GM18502 (cell line): ENCODE measurements around the gene ADAMTS17.

ENCODE experiments used
- ATAC-seq: cut with Tn5 transposase; IDR thresholded peaks from one replicate; pipeline ENCODE4 v1.9.1; 2021; ENCODE audit warnings: mild to moderate bottlenecking; ENCODE audit not compliant: unreplicated experiment, poor library complexity

Gene ADAMTS17

DNA sequence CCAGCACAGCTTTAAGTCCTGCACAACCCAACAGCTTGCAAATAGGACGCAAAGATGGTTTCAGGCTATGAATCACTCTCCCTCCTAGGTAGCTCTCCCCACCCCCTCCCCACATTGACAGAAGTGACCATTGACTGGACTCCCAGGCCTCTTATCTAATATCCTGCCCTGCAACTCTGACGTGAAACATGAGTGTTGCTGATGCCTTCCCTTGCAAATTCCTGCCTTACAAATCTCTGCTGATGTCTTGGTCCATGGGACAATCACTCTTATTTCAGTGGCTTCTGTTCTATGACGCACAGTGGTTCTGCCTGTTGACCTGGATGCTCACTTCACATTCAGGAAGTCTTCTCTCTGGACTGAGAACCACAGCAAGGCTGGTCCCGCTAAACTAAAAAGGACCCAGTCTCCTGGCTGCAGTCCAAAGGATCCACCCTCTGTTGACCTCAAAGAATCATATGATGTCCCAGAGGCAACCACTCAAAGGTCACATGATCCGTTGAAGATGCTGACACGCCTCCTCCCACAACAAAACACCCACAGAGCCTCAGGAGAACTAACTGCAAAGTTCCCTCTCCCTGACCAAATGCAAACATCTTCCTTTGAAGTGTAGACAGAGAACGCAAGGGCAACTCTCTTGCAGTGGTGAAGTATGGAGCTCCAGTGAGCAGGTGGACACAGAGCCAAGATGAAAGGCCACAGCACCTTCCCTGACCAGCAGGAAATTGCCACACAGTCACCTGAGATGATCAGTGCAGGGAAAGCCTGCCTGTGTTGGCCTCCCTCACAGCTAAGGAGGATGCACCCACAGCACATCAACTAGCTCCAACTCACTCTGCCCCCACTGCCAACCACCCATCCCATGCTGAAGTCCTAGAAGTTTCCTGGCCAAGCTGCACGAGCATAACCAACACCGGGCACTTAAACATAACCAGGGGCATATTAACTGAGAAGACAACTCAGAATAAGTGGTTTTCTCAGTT, 112.3 kb downstream of the ADAMTS17 start:
- no peak for ATAC-seq

DNA sequence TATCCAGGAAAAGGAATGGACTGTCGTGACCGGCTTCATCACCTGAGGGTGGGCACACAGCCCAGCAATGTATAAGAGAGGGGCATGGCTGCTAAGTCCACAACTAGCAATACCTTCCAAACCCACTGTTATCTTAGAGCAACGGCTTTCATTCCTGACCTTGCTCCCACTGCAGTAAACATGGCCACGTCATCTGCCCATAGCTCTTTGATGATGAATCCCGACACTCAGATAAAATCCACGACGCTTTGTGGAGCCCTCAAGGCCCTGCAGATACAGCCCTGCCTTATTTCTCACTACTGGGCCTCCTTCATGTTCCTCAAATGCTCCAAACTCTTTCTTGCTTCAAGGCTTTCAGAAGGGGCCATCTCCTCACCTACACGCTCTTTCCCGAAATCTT, 114.0 kb downstream of the ADAMTS17 start:
- no peak for ATAC-seq

DNA sequence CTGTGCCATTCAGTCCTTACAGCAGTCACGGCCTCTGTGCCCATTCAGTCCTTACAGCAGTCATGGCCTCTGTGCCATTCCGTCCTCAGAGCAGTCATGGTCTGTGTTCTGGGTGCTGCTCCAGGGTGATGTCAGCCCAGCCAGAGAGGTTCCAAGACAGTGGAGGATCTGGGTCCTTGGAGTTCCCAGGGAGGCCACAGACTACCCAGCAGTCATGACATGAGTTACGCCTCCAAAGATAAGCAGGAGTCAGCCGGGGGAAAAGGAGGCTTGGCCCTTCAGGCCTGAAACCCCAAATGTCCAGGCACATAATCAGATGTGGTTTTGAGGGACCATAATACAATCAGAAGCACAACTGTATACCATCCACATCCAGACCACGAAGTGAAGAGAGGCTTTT, 115.7 kb downstream of the ADAMTS17 start:
- ATAC-seq: no peak

DNA sequence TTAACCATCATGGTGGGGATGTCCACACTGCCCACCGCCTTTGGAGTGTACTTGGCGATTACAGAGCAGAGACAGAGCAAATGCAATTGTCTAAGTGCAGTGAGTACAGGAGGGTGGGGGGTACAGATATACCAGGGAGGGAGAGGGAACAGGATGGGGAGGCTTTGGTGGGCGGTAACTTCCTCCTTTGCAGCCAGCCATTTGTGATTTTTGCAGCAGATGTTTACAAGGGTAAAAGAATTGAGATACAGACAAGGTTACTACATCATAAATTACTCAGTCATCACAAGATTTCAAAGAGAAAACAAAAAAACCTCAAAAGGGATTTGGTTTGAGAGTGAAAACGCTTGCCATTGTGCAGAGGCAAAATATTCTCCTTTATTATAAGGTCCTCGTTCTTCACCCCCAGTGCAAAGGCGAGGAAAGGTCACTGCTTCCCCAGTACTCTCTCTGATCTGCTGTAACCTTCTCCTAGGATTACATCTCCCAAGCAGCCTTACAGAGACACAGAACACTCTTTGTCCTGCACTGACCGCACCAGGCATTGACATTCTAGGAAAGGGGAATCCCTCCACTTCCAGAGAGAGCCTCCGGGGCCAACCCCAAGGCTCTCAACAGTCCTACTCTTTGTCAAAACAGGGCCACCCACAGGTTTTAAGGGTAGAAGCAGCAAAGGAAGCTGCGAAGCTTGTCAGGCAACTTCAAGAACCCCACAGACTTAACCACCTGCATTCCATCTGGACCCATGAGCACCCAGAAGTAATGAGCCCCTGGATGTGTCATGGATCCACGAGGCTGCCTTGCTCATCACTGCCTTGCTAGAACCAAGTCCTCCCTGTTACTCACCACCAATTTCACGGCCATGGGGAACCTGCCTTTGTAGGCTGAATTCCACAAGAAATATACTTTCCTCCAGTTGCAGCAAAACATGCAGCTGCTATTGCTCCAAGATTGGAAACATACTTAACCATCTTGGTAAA, 117.3 kb downstream of the ADAMTS17 start:
- no peak for ATAC-seq

DNA sequence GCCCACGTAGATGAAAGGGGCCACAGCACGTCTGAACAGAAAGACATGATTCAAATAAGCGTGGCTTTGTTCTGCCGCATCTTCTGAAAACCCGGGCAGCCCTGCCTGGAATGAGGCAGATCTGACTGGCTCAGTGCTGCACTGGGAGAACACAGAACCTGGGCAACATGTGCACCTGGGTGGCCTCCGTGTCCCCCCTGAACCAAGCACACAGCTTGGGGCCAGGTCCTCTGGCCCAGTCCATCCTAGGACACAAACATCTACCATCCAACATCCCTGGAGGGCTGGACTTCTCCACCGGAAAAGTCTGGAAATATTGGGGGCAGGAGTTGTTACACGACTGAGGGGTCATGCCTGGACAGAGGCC, 119.4 kb downstream of the ADAMTS17 start:
- ATAC-seq: no peak

DNA sequence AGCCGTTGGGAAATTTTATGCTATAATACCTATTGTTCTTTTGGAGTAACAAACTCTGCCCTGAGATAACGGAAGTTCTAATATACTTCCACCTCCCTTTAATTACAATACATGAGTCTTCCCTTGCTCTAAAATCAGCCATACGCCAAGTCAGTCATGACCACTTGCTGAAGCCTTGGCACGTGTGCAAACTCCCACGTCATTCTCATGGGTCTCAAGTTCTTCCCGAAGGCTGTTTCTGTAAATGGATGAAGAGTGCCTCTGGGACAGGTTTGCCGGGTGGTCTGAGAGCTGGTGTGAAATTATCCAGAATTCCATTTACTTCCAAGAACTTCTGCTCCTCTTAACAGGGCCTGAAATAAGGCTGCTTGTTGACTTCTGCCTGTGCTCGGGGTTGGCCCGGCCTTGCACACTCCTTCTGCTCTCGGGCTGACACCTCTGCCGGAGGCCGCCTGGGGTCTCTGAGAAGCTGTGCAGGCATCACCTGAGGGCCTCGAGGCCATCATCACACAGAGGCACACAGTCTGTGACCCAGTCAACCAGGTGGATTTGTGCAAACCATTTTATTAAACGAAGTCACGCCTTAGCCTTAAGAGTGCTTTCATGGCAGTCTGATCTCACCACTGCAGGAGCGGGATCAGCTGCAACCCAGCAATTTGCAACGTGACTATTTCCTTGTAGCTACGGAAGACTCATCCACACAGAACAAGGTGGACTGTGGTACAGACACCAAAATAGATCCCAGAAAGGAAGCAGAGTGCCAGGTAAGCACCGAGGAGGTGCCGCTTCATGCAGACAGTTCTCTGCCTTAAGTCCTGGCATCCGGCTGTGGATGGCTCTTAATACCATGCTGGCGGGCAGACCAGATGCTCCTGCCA, 120.1 kb downstream of the ADAMTS17 start:
- no peak for ATAC-seq

DNA sequence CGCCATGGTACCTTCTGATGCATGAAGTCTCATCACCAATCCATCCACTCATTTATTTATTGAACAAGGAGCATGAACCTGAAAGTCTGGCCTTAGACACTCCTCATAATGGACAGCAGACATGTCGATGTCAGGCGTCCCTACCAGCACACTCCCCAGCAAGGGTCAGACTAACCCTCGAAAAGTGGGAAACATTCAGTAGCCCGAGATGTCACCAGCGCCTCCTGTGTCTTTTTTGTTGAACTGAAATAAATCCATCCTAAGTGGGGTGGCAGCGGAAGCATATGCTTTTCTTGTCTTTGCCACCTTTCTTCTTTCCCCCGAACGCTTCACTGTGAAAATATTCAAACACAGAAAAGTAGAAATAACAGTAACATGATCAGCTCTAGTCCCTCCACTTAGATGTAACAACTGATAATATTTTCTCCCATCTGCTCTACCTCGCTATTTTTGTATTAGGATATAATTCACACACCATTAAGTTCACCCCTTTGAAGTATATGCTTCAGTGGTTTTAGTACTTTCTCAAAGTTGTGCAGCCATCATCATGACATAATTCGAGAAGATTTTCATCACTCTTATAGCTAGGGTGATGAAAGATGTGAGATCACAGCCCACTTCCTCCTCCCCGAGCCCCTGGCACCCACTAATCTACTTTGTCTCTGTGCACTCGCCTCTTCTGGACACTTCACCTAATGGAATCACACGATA, 121.6 kb downstream of the ADAMTS17 start:
- no peak for ATAC-seq

DNA sequence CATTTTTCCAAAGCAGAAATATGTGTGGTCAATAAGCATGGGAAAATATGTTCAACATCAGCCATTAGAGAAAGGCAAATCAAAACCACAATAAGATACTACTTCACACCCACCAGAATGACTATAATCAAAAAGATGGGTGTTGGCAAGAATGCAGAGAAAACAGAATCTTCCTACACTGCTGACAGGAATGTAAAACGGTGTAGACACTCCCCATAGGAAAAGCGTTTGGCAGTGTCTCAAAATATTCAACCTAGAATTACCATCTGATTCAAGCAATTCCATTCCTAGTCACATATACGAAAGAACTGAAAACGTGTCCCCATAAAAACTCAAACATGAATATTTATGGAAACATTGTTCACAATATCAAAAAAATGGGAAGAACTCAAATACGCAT, 123.3 kb downstream of the ADAMTS17 start:
- no peak for ATAC-seq

DNA sequence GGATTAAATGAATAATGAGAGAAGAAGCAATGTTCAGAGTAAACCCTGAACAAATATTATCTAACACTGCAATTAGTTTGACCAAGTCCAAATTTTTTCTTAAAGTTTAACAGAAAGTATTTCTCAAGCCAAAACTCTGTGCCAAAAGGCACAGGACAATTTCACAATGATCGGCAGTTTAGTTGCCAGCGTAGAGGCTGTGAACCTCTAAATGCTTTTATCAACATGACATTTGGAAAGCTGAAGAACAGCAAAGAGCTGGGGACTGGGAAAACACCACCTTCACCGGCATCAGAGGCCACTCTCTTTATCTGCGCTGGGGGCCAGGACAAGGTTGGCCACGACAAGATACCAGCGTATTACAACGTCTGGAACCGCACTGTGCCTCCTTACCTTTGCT, 125.6 kb downstream of the ADAMTS17 start:
- no peak for ATAC-seq

DNA sequence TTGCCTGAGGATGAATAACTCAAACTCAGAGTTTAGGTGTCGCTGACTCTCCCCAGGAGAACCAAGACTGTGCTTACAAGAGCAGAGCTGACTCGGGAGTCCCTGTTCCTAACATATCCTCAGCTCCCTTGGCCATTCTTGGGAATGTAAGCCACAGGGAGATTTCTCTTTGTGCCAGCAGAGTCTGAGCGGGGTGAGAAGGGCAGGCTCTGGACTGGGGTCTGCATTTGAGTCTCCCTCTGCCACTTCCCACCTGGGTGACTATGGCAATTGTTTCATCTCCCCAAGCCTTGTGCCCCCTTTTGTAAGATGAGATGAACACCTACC, 126.0 kb downstream of the ADAMTS17 start:
- ATAC-seq: no peak

DNA sequence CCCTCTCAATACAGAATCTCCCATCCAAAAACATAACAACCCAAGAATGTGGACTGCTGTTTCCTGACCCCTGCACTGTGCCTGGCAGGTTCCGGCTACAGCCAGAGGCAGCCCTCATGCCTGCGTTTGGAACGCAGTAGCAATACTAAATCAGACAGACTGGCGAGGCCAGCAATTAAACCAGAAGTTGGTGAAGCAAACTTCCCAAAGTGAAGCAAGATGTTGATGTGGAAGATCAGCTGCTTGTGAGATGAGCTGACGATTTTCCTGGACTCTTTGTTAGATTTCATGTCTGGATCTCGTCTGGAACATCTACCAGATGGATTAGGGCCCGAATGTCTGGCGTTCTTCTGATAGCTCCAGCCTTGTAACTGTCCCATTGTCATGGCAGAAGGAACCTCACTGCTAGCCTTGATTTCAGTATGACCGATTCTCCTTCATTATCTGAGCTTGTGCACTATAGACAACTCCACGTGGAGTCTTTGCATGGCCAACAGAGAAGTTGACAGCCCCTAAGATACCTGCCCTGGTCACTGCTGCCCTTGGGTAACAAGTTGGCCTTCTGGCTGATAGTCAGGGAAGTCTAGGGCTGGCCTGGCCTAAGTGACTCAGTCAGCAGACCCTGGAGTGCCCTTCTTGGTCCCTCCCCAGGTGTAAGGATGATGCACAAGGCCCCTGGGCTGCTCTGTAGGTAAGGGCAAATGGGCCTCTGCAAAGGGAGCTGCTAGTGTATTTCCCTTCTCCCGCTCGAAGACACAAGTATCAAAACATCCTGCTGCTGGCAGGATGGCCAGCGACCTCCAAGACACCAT, 126.5 kb downstream of the ADAMTS17 start:
- no peak for ATAC-seq

DNA sequence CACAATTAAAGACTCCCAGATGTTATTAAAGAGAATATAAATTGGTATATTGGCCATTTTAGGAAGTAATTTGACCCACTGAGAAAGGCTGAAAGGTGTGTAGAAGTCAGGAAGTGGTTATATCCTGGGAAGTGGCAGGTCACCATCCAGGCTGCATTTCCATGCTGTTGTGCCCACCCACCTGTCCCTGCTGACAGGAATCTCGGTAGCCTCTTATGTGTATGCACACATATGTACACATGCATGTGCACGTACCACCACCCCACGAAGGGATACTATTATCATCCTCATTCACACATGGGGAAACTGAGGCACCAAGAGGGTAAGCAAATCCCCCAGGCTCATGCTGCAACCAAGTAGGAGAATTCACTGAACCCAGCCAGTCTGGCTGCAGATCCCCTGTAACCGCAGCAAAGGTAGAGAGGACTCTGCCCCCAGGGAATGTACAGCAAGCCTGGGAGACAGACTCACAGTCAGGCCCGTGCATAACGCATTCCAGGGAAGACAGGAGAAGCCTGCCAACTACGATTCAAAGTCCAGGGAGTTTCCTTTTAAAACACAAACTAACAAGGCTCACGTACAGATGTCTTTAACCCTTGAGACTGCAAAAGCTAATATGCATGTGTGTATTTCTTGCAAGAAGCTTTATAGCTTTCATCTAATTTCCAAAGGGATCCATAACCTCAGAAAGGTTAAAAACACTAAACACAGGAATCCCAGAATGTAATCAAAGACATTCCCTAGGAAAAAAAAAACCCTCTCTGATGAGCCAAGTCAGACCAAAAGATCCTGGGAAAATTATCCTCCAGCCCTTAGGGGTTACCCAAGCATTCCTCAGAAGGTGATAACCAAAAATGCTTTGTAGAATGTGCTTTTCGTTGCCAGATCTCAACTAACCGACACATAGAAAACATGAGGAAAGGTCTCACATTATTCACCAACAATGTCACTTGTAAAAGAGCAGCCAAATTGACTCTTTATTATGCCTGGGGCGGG, 129.6 kb downstream of the ADAMTS17 start:
- ATAC-seq: no peak

DNA sequence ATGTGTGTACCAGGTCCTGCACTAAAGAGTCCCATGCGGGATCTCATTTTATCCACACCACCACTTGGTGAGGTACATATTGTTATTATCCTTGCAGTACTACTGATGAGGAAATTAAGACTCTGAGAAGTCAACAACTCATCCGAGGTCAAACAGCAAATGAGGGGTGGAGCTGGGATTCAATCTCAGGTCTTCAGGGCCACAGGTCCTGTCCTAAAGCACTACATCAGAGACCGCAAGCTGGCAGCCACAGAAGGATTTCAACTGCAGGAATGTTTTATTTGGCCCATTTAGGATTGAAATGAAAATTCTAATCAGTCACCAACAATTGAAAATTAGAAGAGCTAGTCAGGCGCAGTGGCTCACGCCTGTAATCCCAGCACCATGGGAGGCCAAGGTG, 131.4 kb downstream of the ADAMTS17 start:
- ATAC-seq: no peak

DNA sequence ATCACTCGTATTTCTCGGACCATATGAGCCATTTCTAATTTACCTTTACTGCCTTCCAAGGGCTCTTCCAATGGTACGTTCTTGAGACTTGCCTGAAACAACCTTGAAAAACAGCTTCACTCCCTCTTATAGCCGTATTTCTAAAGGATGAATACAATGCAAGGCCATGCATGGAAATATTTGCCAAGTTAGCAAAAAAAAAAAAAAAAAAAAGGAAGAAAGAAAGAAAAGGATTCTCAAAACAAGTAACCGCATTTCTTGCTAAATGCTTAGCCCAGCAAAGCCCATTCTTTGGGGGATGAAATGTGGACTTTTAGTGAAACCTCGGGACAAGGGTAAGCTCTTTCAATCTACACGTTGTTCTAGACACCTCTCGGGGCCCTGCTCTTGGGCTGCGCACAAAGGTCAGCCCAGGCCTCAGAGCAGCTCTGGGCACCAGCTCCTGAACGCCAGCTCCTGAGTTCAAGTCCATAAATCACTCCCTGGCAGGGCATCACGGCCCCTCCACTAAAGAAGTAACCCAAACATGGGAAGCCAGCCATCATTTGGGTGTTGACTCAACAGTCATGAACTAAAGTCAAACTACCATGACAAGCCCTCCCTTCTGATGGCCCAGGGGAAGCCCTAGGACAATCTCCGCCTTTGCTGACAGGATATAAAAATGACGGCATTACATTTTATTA, 132.7 kb downstream of the ADAMTS17 start:
- no peak for ATAC-seq

DNA sequence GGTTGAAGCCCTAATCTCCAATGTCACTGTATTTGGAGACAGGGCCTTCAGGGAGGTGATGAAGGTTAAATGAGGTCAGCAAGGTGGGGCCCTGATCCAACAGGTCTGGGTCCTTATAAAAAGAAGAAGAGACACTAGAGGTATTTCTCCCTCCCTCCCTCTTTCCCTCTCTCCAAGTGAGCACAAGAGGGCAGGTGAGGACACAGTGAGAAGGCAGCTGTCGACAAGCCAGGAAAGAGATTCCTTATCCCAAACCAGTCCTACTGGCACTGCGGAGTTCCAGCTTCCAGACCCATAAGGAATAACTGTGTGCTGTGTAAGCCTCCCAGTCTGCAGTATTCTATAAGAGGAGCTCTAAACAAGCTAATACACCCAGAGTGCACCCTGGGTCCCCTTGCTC, 134.7 kb downstream of the ADAMTS17 start:
- no peak for ATAC-seq

DNA sequence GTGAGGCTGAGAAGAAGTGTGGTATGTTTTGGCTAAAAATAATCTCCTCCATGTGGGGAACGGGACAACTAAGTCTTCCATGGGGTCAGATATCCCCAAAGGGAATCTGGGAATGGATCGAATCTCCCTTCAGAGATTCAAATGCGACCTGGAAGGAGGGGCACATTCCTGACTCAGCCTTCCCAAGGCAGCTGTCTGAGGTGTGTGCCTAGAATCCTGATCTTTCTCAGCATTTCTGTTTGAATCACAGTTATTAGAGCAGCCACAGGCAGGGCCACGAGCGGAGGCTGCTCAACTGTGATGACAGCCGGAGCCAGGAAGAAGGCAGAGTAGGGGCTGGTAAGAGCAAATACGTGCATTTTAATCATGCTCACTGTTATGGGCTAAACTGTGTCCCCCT, 135.1 kb downstream of the ADAMTS17 start:
- ATAC-seq: no peak
